GM12875 (cell line): ENCODE measurements around the gene LPAR3.

Experiments
- H3K4me3 ChIP-seq: one replicate; pipeline ENCODE4 v1.5.1; 2011; ENCODE audit warnings: low read depth, low read length, control low read depth
- CTCF ChIP-seq: IDR thresholded peaks from 2 replicates; pipeline ENCODE4 v1.5.1; 2011; ENCODE audit warnings: low read depth, mild to moderate bottlenecking, control low read depth, inconsistent platforms, low read length, moderate library complexity, borderline replicate concordance; ENCODE audit not compliant: insufficient read depth

The LPAR3 gene

GRCh38 chr1:84899969-84900368, 7.0 kb upstream of the LPAR3 start:
- no peak for TF ChIP-seq CTCF
- no peak overlapping the region for H3K4me3 ChIP-seq

DNA sequence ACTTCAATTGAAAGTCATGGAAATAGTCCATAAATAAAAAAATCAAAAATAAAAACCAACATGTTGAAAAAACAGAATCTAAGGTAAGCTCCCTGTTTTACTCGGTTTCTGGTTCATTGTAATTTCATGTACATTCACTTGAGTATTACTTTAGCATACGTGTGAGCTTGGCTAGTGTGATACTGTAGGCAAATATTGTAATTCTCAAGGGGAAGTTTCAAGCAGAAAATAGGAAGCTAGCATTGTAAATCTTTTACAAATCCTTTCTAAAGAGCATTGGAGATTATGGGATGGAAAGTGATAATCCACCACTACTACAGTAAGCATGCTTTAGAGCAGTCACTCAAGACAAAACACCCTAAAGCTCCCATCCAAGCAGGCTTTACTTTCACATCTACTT, 3.3 kb upstream of the LPAR3 start:
- TF ChIP-seq CTCF: no peak
- no peak overlapping the region for H3K4me3 ChIP-seq

DNA sequence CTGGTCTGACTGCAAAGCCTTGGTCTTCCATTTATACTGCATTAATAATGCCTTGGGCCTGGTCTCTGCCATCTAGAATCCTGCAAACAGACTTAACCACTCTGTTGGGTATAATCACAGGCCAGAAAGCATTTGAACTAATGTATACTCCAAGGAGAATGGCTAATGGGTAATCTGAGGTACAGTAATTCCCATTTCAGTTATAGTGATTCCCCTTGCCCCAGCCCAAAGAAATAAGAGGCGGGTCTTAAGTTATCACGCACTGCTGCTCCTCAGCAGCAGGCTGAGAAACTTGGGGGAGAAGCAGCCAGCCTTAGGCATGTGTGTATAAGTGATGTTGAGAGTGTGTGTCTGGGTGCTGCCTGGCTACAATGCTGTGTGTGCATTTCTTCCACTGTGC, 2.4 kb downstream of the LPAR3 start:
- no peak overlapping the region for H3K4me3 ChIP-seq
- TF ChIP-seq CTCF: no peak

- no peak for TF ChIP-seq CTCF
- H3K4me3 ChIP-seq: no peak overlapping the region
These were observed 3.6 kb downstream of the LPAR3 start for GRCh38 chr1:84889437-84889836.

- H3K4me3 ChIP-seq: no peak overlapping the region
- TF ChIP-seq CTCF: no peak
These were observed 4.3 kb downstream of the LPAR3 start for GRCh38 chr1:84888753-84889152.

- H3K4me3 ChIP-seq: no peak overlapping the region
These were observed 5.6 kb downstream of the LPAR3 start for GRCh38 chr1:84887261-84887934.

More at GRCh38 chr1:84887261-84887934, 5.6 kb downstream of the LPAR3 start:
- TF ChIP-seq CTCF: no peak
